Measurements from ENCODE around the gene VPS37B.

- TF ChIP-seq, protein P1, sequence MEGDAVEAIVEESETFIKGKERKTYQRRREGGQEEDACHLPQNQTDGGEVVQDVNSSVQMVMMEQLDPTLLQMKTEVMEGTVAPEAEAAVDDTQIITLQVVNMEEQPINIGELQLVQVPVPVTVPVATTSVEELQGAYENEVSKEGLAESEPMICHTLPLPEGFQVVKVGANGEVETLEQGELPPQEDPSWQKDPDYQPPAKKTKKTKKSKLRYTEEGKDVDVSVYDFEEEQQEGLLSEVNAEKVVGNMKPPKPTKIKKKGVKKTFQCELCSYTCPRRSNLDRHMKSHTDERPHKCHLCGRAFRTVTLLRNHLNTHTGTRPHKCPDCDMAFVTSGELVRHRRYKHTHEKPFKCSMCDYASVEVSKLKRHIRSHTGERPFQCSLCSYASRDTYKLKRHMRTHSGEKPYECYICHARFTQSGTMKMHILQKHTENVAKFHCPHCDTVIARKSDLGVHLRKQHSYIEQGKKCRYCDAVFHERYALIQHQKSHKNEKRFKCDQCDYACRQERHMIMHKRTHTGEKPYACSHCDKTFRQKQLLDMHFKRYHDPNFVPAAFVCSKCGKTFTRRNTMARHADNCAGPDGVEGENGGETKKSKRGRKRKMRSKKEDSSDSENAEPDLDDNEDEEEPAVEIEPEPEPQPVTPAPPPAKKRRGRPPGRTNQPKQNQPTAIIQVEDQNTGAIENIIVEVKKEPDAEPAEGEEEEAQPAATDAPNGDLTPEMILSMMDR (IDR thresholded peaks at IDR 0.05; ENCODE audit: insufficient read depth, low read length), result no peak
- TF ChIP-seq, protein P2, sequence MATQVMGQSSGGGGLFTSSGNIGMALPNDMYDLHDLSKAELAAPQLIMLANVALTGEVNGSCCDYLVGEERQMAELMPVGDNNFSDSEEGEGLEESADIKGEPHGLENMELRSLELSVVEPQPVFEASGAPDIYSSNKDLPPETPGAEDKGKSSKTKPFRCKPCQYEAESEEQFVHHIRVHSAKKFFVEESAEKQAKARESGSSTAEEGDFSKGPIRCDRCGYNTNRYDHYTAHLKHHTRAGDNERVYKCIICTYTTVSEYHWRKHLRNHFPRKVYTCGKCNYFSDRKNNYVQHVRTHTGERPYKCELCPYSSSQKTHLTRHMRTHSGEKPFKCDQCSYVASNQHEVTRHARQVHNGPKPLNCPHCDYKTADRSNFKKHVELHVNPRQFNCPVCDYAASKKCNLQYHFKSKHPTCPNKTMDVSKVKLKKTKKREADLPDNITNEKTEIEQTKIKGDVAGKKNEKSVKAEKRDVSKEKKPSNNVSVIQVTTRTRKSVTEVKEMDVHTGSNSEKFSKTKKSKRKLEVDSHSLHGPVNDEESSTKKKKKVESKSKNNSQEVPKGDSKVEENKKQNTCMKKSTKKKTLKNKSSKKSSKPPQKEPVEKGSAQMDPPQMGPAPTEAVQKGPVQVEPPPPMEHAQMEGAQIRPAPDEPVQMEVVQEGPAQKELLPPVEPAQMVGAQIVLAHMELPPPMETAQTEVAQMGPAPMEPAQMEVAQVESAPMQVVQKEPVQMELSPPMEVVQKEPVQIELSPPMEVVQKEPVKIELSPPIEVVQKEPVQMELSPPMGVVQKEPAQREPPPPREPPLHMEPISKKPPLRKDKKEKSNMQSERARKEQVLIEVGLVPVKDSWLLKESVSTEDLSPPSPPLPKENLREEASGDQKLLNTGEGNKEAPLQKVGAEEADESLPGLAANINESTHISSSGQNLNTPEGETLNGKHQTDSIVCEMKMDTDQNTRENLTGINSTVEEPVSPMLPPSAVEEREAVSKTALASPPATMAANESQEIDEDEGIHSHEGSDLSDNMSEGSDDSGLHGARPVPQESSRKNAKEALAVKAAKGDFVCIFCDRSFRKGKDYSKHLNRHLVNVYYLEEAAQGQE (IDR thresholded peaks at IDR 0.05; ENCODE audit: insufficient replicate concordance, low read depth), result no peak
- TF ChIP-seq GABPA (IDR thresholded peaks at IDR 0.05; ENCODE audit: low read depth) (no peak), POLR2AphosphoS5 (IDR thresholded peaks at IDR 0.05; ENCODE audit: low read depth) (no peak)
Measured at GRCh38 chr12:122827258-122827657, 68.7 kb downstream of the VPS37B start.
